ENCODE data around the gene ZFP30.

GRCh38 chr19:37654629-37655300 lies 500 bp downstream of the ZFP30 start:
- TF ChIP-seq, protein P1, sequence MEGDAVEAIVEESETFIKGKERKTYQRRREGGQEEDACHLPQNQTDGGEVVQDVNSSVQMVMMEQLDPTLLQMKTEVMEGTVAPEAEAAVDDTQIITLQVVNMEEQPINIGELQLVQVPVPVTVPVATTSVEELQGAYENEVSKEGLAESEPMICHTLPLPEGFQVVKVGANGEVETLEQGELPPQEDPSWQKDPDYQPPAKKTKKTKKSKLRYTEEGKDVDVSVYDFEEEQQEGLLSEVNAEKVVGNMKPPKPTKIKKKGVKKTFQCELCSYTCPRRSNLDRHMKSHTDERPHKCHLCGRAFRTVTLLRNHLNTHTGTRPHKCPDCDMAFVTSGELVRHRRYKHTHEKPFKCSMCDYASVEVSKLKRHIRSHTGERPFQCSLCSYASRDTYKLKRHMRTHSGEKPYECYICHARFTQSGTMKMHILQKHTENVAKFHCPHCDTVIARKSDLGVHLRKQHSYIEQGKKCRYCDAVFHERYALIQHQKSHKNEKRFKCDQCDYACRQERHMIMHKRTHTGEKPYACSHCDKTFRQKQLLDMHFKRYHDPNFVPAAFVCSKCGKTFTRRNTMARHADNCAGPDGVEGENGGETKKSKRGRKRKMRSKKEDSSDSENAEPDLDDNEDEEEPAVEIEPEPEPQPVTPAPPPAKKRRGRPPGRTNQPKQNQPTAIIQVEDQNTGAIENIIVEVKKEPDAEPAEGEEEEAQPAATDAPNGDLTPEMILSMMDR (IDR thresholded peaks at IDR 0.05; ENCODE audit: insufficient read depth, low read length, poor library complexity, severe bottlenecking): no peak
- TF ChIP-seq EZH2phosphoT487 (conservative IDR thresholded peaks at IDR 0.05; ENCODE audit: low read length): no peak
